GM18951 (cell line): ENCODE measurements around the gene AS3MT.

Experiments
- POLR2A ChIP-seq: IDR thresholded peaks from 4 replicates; pipeline ENCODE4 v1.6.1; 2011; ENCODE audit warnings: mild to moderate bottlenecking; ENCODE audit not compliant: insufficient read length, insufficient read depth; ENCODE audit errors: extremely low read depth
- in situ Hi-C: fragments of 300-500 bp; cut with MboI; formaldehyde crosslinking; loops from one replicate; pipeline ENCODE4 v1.12.0; 2022; ENCODE audit warnings: low sequenced_read_pairs, mixed read lengths, inconsistent platforms; ENCODE audit not compliant: unreplicated experiment

Gene AS3MT

GRCh38 chr10:102946992-102947391 lies 77.7 kb downstream of the AS3MT start:
- no peak for TF ChIP-seq POLR2A
- in situ Hi-C loops = no loop called here

DNA sequence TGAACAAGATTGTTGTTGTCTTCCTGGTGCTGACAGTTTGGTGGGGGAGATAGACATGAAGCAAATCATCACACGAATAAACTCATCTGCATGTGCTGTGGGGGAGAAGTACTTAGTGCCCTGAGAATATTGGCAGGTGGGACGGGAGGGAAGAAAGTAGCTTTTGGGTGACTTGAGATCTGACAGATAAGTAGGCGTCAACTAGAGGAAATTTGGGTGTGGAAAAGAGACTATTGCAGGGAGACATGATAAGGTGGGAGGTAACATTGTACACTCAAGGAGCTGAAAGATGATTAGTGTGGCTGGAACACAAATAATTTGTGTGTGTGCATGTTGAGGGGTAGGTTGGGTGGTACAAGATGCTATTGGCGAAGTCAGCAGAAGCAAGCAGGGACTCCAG lies 78.9 kb downstream of the AS3MT start:
- in situ Hi-C loops = no loop called here
- no peak for TF ChIP-seq POLR2A

DNA sequence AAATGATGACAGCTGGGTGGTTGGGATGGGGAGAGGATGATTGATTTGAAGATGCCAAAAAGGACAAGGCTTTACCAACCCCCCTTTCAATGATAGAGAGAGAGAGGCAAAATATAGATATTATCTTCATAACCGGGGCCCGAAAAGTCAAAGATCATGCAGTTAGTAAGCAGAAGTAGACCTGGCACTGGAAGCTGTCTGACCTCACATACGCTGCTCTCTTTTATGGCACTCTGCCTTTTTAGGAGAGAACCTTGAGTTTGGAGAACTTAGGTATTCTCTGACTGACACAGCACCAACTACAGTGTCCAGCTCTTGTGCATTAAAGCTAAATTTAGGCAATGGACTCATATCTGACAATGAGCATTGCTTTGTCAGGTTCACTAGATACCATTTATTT lies 79.5 kb downstream of the AS3MT start:
- in situ Hi-C loops = no loop called here
- no peak for TF ChIP-seq POLR2A

DNA sequence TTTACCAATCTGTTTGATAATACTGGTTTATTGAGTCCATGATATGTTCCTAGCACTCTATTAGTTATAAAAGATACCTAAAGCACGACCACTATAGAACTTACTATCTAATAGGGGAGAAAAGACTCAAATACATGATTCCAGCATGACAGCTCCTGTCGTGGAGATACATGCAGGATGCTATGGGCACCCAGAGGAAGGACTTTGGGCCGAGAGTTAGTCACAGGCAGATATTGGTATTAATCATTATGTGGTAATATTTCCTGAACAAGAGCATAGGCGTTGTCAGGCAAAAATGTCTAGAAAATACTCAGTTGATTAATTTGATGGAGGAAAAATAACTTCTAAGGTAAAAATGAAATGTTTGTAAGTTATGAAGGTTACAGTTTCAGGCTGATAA lies 80.6 kb downstream of the AS3MT start:
- no peak for TF ChIP-seq POLR2A
- in situ Hi-C loops = no loop called here

GRCh38 chr10:102951316-102951715 lies 82.0 kb downstream of the AS3MT start:
- in situ Hi-C loops = no loop called here
- no peak for TF ChIP-seq POLR2A
